Measurements from ENCODE around the gene SPATA9. TPM values are rescaled to one million over a fixed set of nuclear protein-coding genes. Genes with fewer than 3 reads are reported as not detected.
"Not testable (repeated sequence)": the region's sequence is repeated elsewhere in the genome, so short reads cannot be mapped to it uniquely, and the experiment has no call there.

The SPATA9 gene
- total RNA-seq, 2 experiments from 2014 or later, result not detected

- intact Hi-C loops (cut with DNase I, micrococcal nuclease), result no loop called here
- H3K27me3 Mint-ChIP-seq, result no peaks in the 10 kb centered on the region
- H3K4me1 Mint-ChIP-seq, result peaks cover 16% of the 10 kb centered on the region
- H3K36me3 Mint-ChIP-seq (ENCODE audit: low read depth), result peaks cover 5% of the 10 kb centered on the region
- ChIA-PET CTCF (interaction anchor here (0.6 to 2.1 kb wide), 3 partner anchors 11 to 1216 kb away, joined by 3 to 11 read pairs (median 4); no protein-coding TSS in a partner anchor), POLR2A (no interaction called here)
- H3K4me3 Mint-ChIP-seq, result no peak overlapping the region
- no peak overlapping the region for H3K27ac Mint-ChIP-seq
- DNase-seq (no peak), ATAC-seq (no peak)
- no peaks in the 10 kb centered on the region for H3K9me3 Mint-ChIP-seq (ENCODE audit: low read depth)
Observed at GRCh38 chr5:95652849-95653248, 29.9 kb downstream of the SPATA9 start.

GRCh38 chr5:95649842-95650620 lies 32.8 kb downstream of the SPATA9 start:
- no peaks in the 10 kb centered on the region for H3K9me3 Mint-ChIP-seq (ENCODE audit: low read depth)
- ATAC-seq (no peak), DNase-seq (no peak)
- intact Hi-C loops (cut with DNase I, micrococcal nuclease), result loop anchor here (5.0 to 10.0 kb wide), 5 partner anchors 67 to 887 kb away; partner anchors contain the start of gene GLRX (in 2 of the 2)
- ChIA-PET CTCF (interaction anchor here (0.6 kb wide), 1 partner anchor 22 kb away, joined by 3 read pairs; no protein-coding TSS in a partner anchor), POLR2A (no interaction called here)
- H3K4me3 Mint-ChIP-seq, result no peak overlapping the region
- no peak overlapping the region for H3K27ac Mint-ChIP-seq
- peaks cover 5% of the 10 kb centered on the region for H3K36me3 Mint-ChIP-seq (ENCODE audit: low read depth)
- peaks cover 32% of the 10 kb centered on the region for H3K4me1 Mint-ChIP-seq
- H3K27me3 Mint-ChIP-seq, result no peaks in the 10 kb centered on the region

GRCh38 chr5:95649274-95649673 lies 33.5 kb downstream of the SPATA9 start:
- peaks cover 38% of the 10 kb centered on the region for H3K4me1 Mint-ChIP-seq
- ATAC-seq (no peak), DNase-seq (no peak)
- ChIA-PET CTCF (no interaction called here), POLR2A (no interaction called here)
- H3K36me3 Mint-ChIP-seq (ENCODE audit: low read depth), result peaks cover 5% of the 10 kb centered on the region
- intact Hi-C loops (cut with DNase I, micrococcal nuclease), result loop anchor here (5.0 to 10.0 kb wide), 5 partner anchors 68 to 888 kb away; partner anchors contain the start of gene GLRX (in 2 of the 2)
- no peaks in the 10 kb centered on the region for H3K9me3 Mint-ChIP-seq (ENCODE audit: low read depth)
- H3K4me3 Mint-ChIP-seq, result no peak overlapping the region
- H3K27ac Mint-ChIP-seq, result no peak overlapping the region
- no peaks in the 10 kb centered on the region for H3K27me3 Mint-ChIP-seq

GRCh38 chr5:95647886-95648860 lies 34.6 kb downstream of the SPATA9 start:
- CTCF ChIA-PET, result interaction anchor here (0.7 to 5.1 kb wide), 6 partner anchors 10 to 200 kb away, joined by 3 to 25 read pairs (median 4); no protein-coding TSS in a partner anchor
- intact Hi-C loops (cut with DNase I, micrococcal nuclease), result loop anchor here (1.0 to 10.0 kb wide), 12 partner anchors 57 to 889 kb away; partner anchors contain the start of genes GLRX (in 2 of the 2) and ARSK (in 1 of the 2)
- Mint-ChIP-seq H3K27me3 (no peaks in the 10 kb centered on the region), H3K4me3 (peak overlapping the region; percentile 53), H3K4me1 (peaks cover 42% of the 10 kb centered on the region), H3K9me3 (ENCODE audit: low read depth) (no peaks in the 10 kb centered on the region), H3K36me3 (ENCODE audit: low read depth) (peaks cover 5% of the 10 kb centered on the region), H3K27ac (peak overlapping the region; percentile 83)
- DNase-seq, result no peak
- POLR2A ChIA-PET, result no interaction called here
- ATAC-seq, result peak; percentile 37

- Mint-ChIP-seq H3K4me1 (peaks cover 42% of the 10 kb centered on the region), H3K27me3 (no peaks in the 10 kb centered on the region), H3K27ac (peak within 1 kb of the TSS; percentile 87), H3K9me3 (ENCODE audit: low read depth) (no peaks in the 10 kb centered on the region), H3K36me3 (ENCODE audit: low read depth) (no peaks in the 10 kb centered on the region), H3K4me3 (peak within 1 kb of the TSS; percentile 79)
- peak; percentile 92 for ATAC-seq
- ChIA-PET CTCF (interaction anchor here (0.7 to 5.9 kb wide), 16 partner anchors 9 to 482 kb away, joined by 3 to 39 read pairs (median 3); partner anchors contain the start of gene ARSK), POLR2A (interaction anchor here (0.6 to 1.4 kb wide), 7 partner anchors 15 to 619 kb away, joined by 3 to 5 read pairs (median 5); partner anchors contain the start of genes ARSK, RHOBTB3 and SKIC3)
- peak; percentile 98 for DNase-seq
- intact Hi-C loops (cut with DNase I, micrococcal nuclease), result loop anchor here (1.0 to 10.0 kb wide), 14 partner anchors 14 to 1016 kb away; partner anchors contain the start of genes ARSK (in 2 of the 2), GLRX (in 2 of the 2), CAST (in 1 of the 2) and GPR150 (in 1 of the 2)
Observed at GRCh38 chr5:95646569-95647431, 36.0 kb downstream of the SPATA9 start, which contains the start of gene RFESD. Gene RFESD (plus strand): TSS chr5:95646777. CDS start chr5:95652272, 5,495 bp downstream.

- Mint-ChIP-seq H3K4me3 (peak overlapping the region; percentile 79), H3K4me1 (peaks cover 42% of the 10 kb centered on the region), H3K27ac (peak overlapping the region; percentile 87)
- DNase-seq, result peak; percentile 8
- not testable (repeated sequence) for H3K9me3 Mint-ChIP-seq (ENCODE audit: low read depth); ATAC-seq; H3K36me3 Mint-ChIP-seq (ENCODE audit: low read depth); H3K27me3 Mint-ChIP-seq
- intact Hi-C loops (cut with DNase I, micrococcal nuclease), result loop anchor here (1.0 to 10.0 kb wide), 13 partner anchors 14 to 1016 kb away; partner anchors contain the start of genes GLRX (in 2 of the 2), ARSK (in 1 of the 2), CAST (in 1 of the 2) and GPR150 (in 1 of the 2)
- ChIA-PET CTCF (interaction anchor here (0.7 to 5.9 kb wide), 11 partner anchors 9 to 483 kb away, joined by 3 to 39 read pairs (median 3); no protein-coding TSS in a partner anchor), POLR2A (interaction anchor here (0.7 to 1.4 kb wide), 6 partner anchors 14 to 1016 kb away, joined by 3 to 5 read pairs (median 4); partner anchors contain the start of genes ARSK, CAST, RHOBTB3 and SKIC3)
Observed at GRCh38 chr5:95646226-95646568, 36.6 kb downstream of the SPATA9 start.

GRCh38 chr5:95644351-95645042 lies 38.3 kb downstream of the SPATA9 start:
- ChIA-PET POLR2A (interaction anchor here (0.5 kb wide), 1 partner anchor 37 kb away, joined by 3 read pairs; no protein-coding TSS in a partner anchor), CTCF (interaction anchor here (0.5 to 5.9 kb wide), 16 partner anchors 10 to 202 kb away, joined by 3 to 39 read pairs (median 4); partner anchors contain the start of gene GLRX)
- H3K36me3 Mint-ChIP-seq (ENCODE audit: low read depth), result no peaks in the 10 kb centered on the region
- ATAC-seq (peak; percentile 23), DNase-seq (peak; percentile 69)
- no peaks in the 10 kb centered on the region for H3K27me3 Mint-ChIP-seq
- H3K4me1 Mint-ChIP-seq, result peaks cover 38% of the 10 kb centered on the region
- intact Hi-C loops (cut with DNase I, micrococcal nuclease), result loop anchor here (1.0 to 10.0 kb wide), 10 partner anchors 12 to 893 kb away; partner anchors contain the start of genes GLRX (in 2 of the 2) and RHOBTB3 (in 1 of the 2)
- peak overlapping the region; percentile 38 for H3K27ac Mint-ChIP-seq
- H3K9me3 Mint-ChIP-seq (ENCODE audit: low read depth), result no peaks in the 10 kb centered on the region
- no peak overlapping the region for H3K4me3 Mint-ChIP-seq

- ChIA-PET POLR2A (no interaction called here), CTCF (interaction anchor here (0.6 to 5.9 kb wide), 9 partner anchors 12 to 201 kb away, joined by 3 to 39 read pairs (median 4); no protein-coding TSS in a partner anchor)
- no peaks in the 10 kb centered on the region for H3K36me3 Mint-ChIP-seq (ENCODE audit: low read depth)
- H3K9me3 Mint-ChIP-seq (ENCODE audit: low read depth), result no peaks in the 10 kb centered on the region
- no peak overlapping the region for H3K4me3 Mint-ChIP-seq
- ATAC-seq, result no peak
- no peaks in the 10 kb centered on the region for H3K27me3 Mint-ChIP-seq
- H3K4me1 Mint-ChIP-seq, result peaks cover 33% of the 10 kb centered on the region
- DNase-seq, result no peak
- intact Hi-C loops (cut with DNase I, micrococcal nuclease), result loop anchor here in 1 of 2 experiments (10.0 kb wide), 1 partner anchor 692 kb away; no protein-coding TSS in a partner anchor
- H3K27ac Mint-ChIP-seq, result peak overlapping the region; percentile 26
Observed at GRCh38 chr5:95643152-95643551, 39.6 kb downstream of the SPATA9 start.

- Mint-ChIP-seq H3K27ac (no peak overlapping the region), H3K27me3 (no peaks in the 10 kb centered on the region), H3K4me3 (no peak overlapping the region), H3K4me1 (peaks cover 26% of the 10 kb centered on the region), H3K9me3 (ENCODE audit: low read depth) (no peaks in the 10 kb centered on the region), H3K36me3 (ENCODE audit: low read depth) (no peaks in the 10 kb centered on the region)
- DNase-seq (no peak), ATAC-seq (no peak)
- intact Hi-C loops (cut with DNase I, micrococcal nuclease), result loop anchor here in 1 of 2 experiments (10.0 kb wide), 1 partner anchor 693 kb away; no protein-coding TSS in a partner anchor
- ChIA-PET POLR2A (no interaction called here), CTCF (interaction anchor here (0.8 to 5.9 kb wide), 5 partner anchors 10 to 233 kb away, joined by 3 to 39 read pairs (median 4); no protein-coding TSS in a partner anchor)
Observed at GRCh38 chr5:95641741-95642220, 41.0 kb downstream of the SPATA9 start.

Measured in activated CD4-positive, alpha-beta T cell treated with anti-CD3 and anti-CD28 coated beads for 36 hours (primary cell).